ENCODE data around the gene DCBLD2.
"Not testable (repeated sequence)": the region's sequence is repeated elsewhere in the genome, so short reads cannot be mapped to it uniquely, and the experiment has no call there.

Gene DCBLD2

GRCh38 chr3:98892263-98892662 is 9.2 kb downstream of the DCBLD2 start:
- FAIRE-seq (no peak), DNase-seq (ENCODE audit: extremely low spot score, insufficient read length, low read depth) (no peak)

- FAIRE-seq (no peak), DNase-seq (ENCODE audit: extremely low spot score, insufficient read length, low read depth) (no peak)
These were observed 10.3 kb downstream of the DCBLD2 start for GRCh38 chr3:98890965-98891910.

GRCh38 chr3:98890181-98890835 is 11.2 kb downstream of the DCBLD2 start:
- FAIRE-seq (no peak), DNase-seq (ENCODE audit: extremely low spot score, insufficient read length, low read depth) (no peak)

GRCh38 chr3:98887684-98888083 is 13.8 kb downstream of the DCBLD2 start:
- FAIRE-seq (no peak), DNase-seq (ENCODE audit: extremely low spot score, insufficient read length, low read depth) (no peak)

GRCh38 chr3:98886525-98886924 is 15.0 kb downstream of the DCBLD2 start:
- no peak for FAIRE-seq
- no peak for DNase-seq (ENCODE audit: extremely low spot score, insufficient read length, low read depth)

- no peak for FAIRE-seq
- no peak for DNase-seq (ENCODE audit: extremely low spot score, insufficient read length, low read depth)
These were observed 15.6 kb downstream of the DCBLD2 start for GRCh38 chr3:98885851-98886250.

GRCh38 chr3:98884675-98885371 is 16.7 kb downstream of the DCBLD2 start:
- no peak for FAIRE-seq
- DNase-seq (ENCODE audit: extremely low spot score, insufficient read length, low read depth): no peak

- FAIRE-seq; DNase-seq (ENCODE audit: extremely low spot score, insufficient read length, low read depth): not testable (repeated sequence)
These were observed 18.7 kb downstream of the DCBLD2 start for GRCh38 chr3:98882614-98883333.

- DNase-seq (ENCODE audit: extremely low spot score, insufficient read length, low read depth) (no peak), FAIRE-seq (peak; percentile 44)
These were observed 24.4 kb downstream of the DCBLD2 start for GRCh38 chr3:98877132-98877531.

GRCh38 chr3:98875535-98875934 is 26.0 kb downstream of the DCBLD2 start:
- DNase-seq (ENCODE audit: extremely low spot score, insufficient read length, low read depth) (no peak), FAIRE-seq (no peak)

- DNase-seq (ENCODE audit: extremely low spot score, insufficient read length, low read depth) (no peak), FAIRE-seq (no peak)
These were observed 26.8 kb downstream of the DCBLD2 start for GRCh38 chr3:98874602-98875249.

GRCh38 chr3:98869391-98869790 is 32.1 kb downstream of the DCBLD2 start:
- FAIRE-seq: no peak
- no peak for DNase-seq (ENCODE audit: extremely low spot score, insufficient read length, low read depth)

- DNase-seq (ENCODE audit: extremely low spot score, insufficient read length, low read depth); FAIRE-seq: not testable (repeated sequence)
These were observed 43.5 kb downstream of the DCBLD2 start for GRCh38 chr3:98857971-98858370.

GRCh38 chr3:98857258-98857657 is 44.2 kb downstream of the DCBLD2 start:
- FAIRE-seq; DNase-seq (ENCODE audit: extremely low spot score, insufficient read length, low read depth): not testable (repeated sequence)

- FAIRE-seq (no peak), DNase-seq (ENCODE audit: extremely low spot score, insufficient read length, low read depth) (no peak)
These were observed 44.8 kb downstream of the DCBLD2 start for GRCh38 chr3:98856724-98857123.

GRCh38 chr3:98855806-98856400 is 45.6 kb downstream of the DCBLD2 start:
- no peak for DNase-seq (ENCODE audit: extremely low spot score, insufficient read length, low read depth)

GRCh38 chr3:98848108-98848507 is 53.4 kb downstream of the DCBLD2 start:
- DNase-seq (ENCODE audit: extremely low spot score, insufficient read length, low read depth): no peak
- no peak for FAIRE-seq

More at GRCh38 chr3:98855806-98856400, 45.6 kb downstream of the DCBLD2 start:
- no peak for FAIRE-seq

GRCh38 chr3:98846101-98846500 is 55.4 kb downstream of the DCBLD2 start:
- DNase-seq (ENCODE audit: extremely low spot score, insufficient read length, low read depth): no peak
- FAIRE-seq: no peak

All from GM18507 (cell line).